H1 (cell line): ENCODE data around the gene ARHGEF19. TPM values are rescaled to one million over a fixed set of nuclear protein-coding genes. Genes with fewer than 3 reads are reported as not detected.

Experiments
- CTCF ChIA-PET: fragments of 300-600 bp; sonication (Branson Sonifier 250); formaldehyde crosslinking; loops from one replicate; lab custom pipeline; 2021; ENCODE audit not compliant: partially characterized antibody; lab: Charles Lee
- POLR2A ChIA-PET: fragments of 300-600 bp; sonication (Branson Sonifier 250); formaldehyde crosslinking; loops from one replicate; lab custom pipeline; 2021; ENCODE audit warnings: inconsistent platforms; ENCODE audit not compliant: partially characterized antibody; lab: Charles Lee
- DNase-seq, 2 experiments: peaks; one replicate each; pipeline versions ENCODE4 v3.0.0 to v3.0.0-alpha.2; 2010 to 2022; ENCODE audit warnings: low spot score in 2 of 2, low read depth in 1 of 2, mixed read lengths in 1 of 2
- FAIRE-seq: peaks from 2 replicates; lab custom pipeline; 2011; peaks lifted over from hg19 to GRCh38; lab: Jason Lieb, UNC
- H2AFZ ChIP-seq: 2 replicates; pipeline ENCODE4 v1.8.1; 2012; ENCODE audit warnings: low read length, inconsistent platforms
- H2AK5ac ChIP-seq: 2 replicates; pipeline ENCODE4 v1.6.1; 2013; ENCODE audit warnings: low read depth, low read length
- H2BK120ac ChIP-seq: replicated peaks from 2 replicates; pipeline ENCODE3; 2013; ENCODE audit warnings: low read depth, low read length, inconsistent platforms
- H2BK12ac ChIP-seq: 2 replicates; pipeline ENCODE4 v1.6.1; 2013; ENCODE audit warnings: low read depth, low read length
- H2BK15ac ChIP-seq: 2 replicates; pipeline ENCODE4 v1.6.1; 2013; ENCODE audit warnings: low read length
- H2BK20ac ChIP-seq: 2 replicates; pipeline ENCODE4 v1.6.1; 2013; ENCODE audit warnings: low read length
- H2BK5ac ChIP-seq: 2 replicates; pipeline ENCODE4 v1.6.1; 2013; ENCODE audit warnings: low read depth, low read length
- H3K14ac ChIP-seq: 2 replicates; pipeline ENCODE4 v1.6.1; 2013; ENCODE audit warnings: inconsistent platforms; ENCODE audit not compliant: insufficient read length
- H3K18ac ChIP-seq: 2 replicates; pipeline ENCODE4 v1.6.1; 2013; ENCODE audit warnings: low read length; ENCODE audit errors: extremely low read depth
- H3K23ac ChIP-seq: 2 replicates; pipeline ENCODE4 v1.6.1; 2013; ENCODE audit warnings: inconsistent platforms; ENCODE audit not compliant: insufficient read length
- H3K23me2 ChIP-seq: 2 replicates; pipeline ENCODE4 v1.6.1; 2013; ENCODE audit warnings: low read depth, low read length
- H3K27ac ChIP-seq: 2 replicates; pipeline ENCODE4 v1.6.1; 2011; ENCODE audit warnings: low read depth, low read length, inconsistent platforms
- H3K27me3 ChIP-seq, 4 experiments: replicated peaks in 1 of 4; 1 replicate in 1 of 4; 2 replicates in 3 of 4; pipeline versions ENCODE4 v1.6.1 to v1.8.1; 2011 to 2013; ENCODE audit warnings: low read length in 3 of 4, mild to moderate bottlenecking in 3 of 4, inconsistent platforms in 2 of 4, mixed read lengths in 2 of 4, moderate library complexity in 1 of 4; ENCODE audit not compliant: control insufficient read depth in 3 of 4, insufficient read depth in 3 of 4; ENCODE audit errors: extremely low read depth in 1 of 4
- H3K36me3 ChIP-seq, 4 experiments: 2 replicates each; pipeline versions ENCODE4 v1.6.1 to v1.8.1; 2011 to 2013; ENCODE audit warnings: mild to moderate bottlenecking in 4 of 4, low read length in 3 of 4, moderate library complexity in 2 of 4, control low read depth in 1 of 4, inconsistent platforms in 1 of 4; ENCODE audit not compliant: insufficient read depth in 4 of 4, control insufficient read depth in 2 of 4
- H3K4ac ChIP-seq: replicated peaks from 2 replicates; pipeline ENCODE3; 2013; ENCODE audit warnings: low read length, low read depth, mixed read lengths, inconsistent platforms; ENCODE audit not compliant: insufficient read length
- H3K4me1 ChIP-seq, 4 experiments: replicated peaks in 1 of 4; 1 replicate in 1 of 4; 2 replicates in 3 of 4; pipeline versions ENCODE4 v1.6.1 to v1.8.1; 2011 to 2013; ENCODE audit warnings: low read length in 3 of 4, inconsistent platforms in 2 of 4, mixed read lengths in 1 of 4; ENCODE audit not compliant: insufficient read depth in 4 of 4, control insufficient read depth in 3 of 4
- H3K4me2 ChIP-seq, 2 experiments: 2 replicates each; pipeline versions ENCODE4 v1.6.1 to v1.8.1; 2011 to 2013; ENCODE audit warnings: low read depth in 2 of 2, low read length in 2 of 2, control low read depth in 1 of 2, inconsistent platforms in 1 of 2, mild to moderate bottlenecking in 1 of 2; ENCODE audit not compliant: insufficient read depth in 1 of 2
- H3K4me3 ChIP-seq, 4 experiments: fragments of 200-600, 300-600 bp in 1 of 4; sonication (generic), shearing (Covaris generic), sonication (Bioruptor Twin) in 1 of 4; 2 replicates each; pipeline versions ENCODE4 v1.5.1 to v1.8.1; 2011 to 2016; ENCODE audit warnings: low read length in 4 of 4, low read depth in 3 of 4, control low read depth in 2 of 4, inconsistent platforms in 2 of 4, mild to moderate bottlenecking in 2 of 4, mixed read lengths in 1 of 4, moderate library complexity in 1 of 4; ENCODE audit not compliant: insufficient read depth in 2 of 4; ENCODE audit errors: extremely low read depth in 1 of 4
- H3K56ac ChIP-seq: replicated peaks from 2 replicates; pipeline ENCODE3; 2013; ENCODE audit warnings: low read depth, mild to moderate bottlenecking, mixed read lengths, low read length, inconsistent platforms; ENCODE audit not compliant: insufficient read length
- H3K79me1 ChIP-seq: 2 replicates; pipeline ENCODE4 v1.6.1; 2013; ENCODE audit warnings: low read depth, low read length, control low read depth
- H3K79me2 ChIP-seq, 2 experiments: 2 replicates each; pipeline versions ENCODE4 v1.6.1 to v1.8.1; 2012 to 2013; ENCODE audit warnings: low read length in 2 of 2, mild to moderate bottlenecking in 2 of 2, inconsistent platforms in 1 of 2; ENCODE audit not compliant: insufficient read depth in 2 of 2, control insufficient read depth in 1 of 2
- H3K9ac ChIP-seq, 4 experiments: replicated peaks in 1 of 4; 1 replicate in 1 of 4; 2 replicates in 3 of 4; pipeline versions ENCODE4 v1.6.1 to v1.8.1; 2011 to 2013; ENCODE audit warnings: low read depth in 3 of 4, low read length in 3 of 4, control low read depth in 2 of 4, mild to moderate bottlenecking in 2 of 4, moderate library complexity in 2 of 4, inconsistent platforms in 1 of 4; ENCODE audit errors: extremely low read depth in 1 of 4
- H3K9me3 ChIP-seq, 2 experiments: 2 replicates each; pipeline versions ENCODE4 v1.6.1 to v1.8.1; 2012 to 2013; ENCODE audit warnings: mild to moderate bottlenecking in 2 of 2, moderate library complexity in 2 of 2, control low read depth in 1 of 2, inconsistent platforms in 1 of 2, low read depth in 1 of 2, low read length in 1 of 2, mixed read lengths in 1 of 2; ENCODE audit not compliant: insufficient read depth in 2 of 2
- H4K20me1 ChIP-seq, 2 experiments: replicated peaks in 1 of 2; 2 replicates each; pipeline versions ENCODE3 to v1.8.1; 2011 to 2013; ENCODE audit warnings: inconsistent platforms in 2 of 2, low read length in 2 of 2, mild to moderate bottlenecking in 1 of 2; ENCODE audit not compliant: insufficient read depth in 2 of 2, control insufficient read depth in 1 of 2
- H4K5ac ChIP-seq: 2 replicates; pipeline ENCODE4 v1.6.1; 2013; ENCODE audit warnings: low read length, low read depth, mixed read lengths, inconsistent platforms; ENCODE audit not compliant: insufficient read length
- H4K8ac ChIP-seq: 2 replicates; pipeline ENCODE4 v1.8.0; 2013; ENCODE audit warnings: mild to moderate bottlenecking, moderate library complexity, low read length, inconsistent platforms; ENCODE audit not compliant: insufficient read depth; ENCODE audit errors: extremely low read depth
- H4K91ac ChIP-seq: replicated peaks from 2 replicates; pipeline ENCODE3; 2013; ENCODE audit warnings: low read length, mixed read lengths, inconsistent platforms; ENCODE audit not compliant: insufficient read length
- ASH2L ChIP-seq: fragments of 200-600, 300-600 bp; sonication (generic); IDR thresholded peaks from one replicate; pipeline ENCODE4 v1.7.1; 2017; ENCODE audit warnings: low read length
- CREB1 ChIP-seq: IDR thresholded peaks from 2 replicates; pipeline ENCODE4 v1.6.1; 2012; ENCODE audit warnings: inconsistent platforms
- GABPA ChIP-seq: IDR thresholded peaks from 2 replicates; pipeline ENCODE4 v1.6.1; 2011; ENCODE audit warnings: mild to moderate bottlenecking, low read length, moderate library complexity, borderline replicate concordance; ENCODE audit not compliant: insufficient read depth
- NRF1 ChIP-seq: IDR thresholded peaks from 2 replicates; pipeline ENCODE4 v1.6.1; 2011; ENCODE audit warnings: mild to moderate bottlenecking, low read depth, low read length, improper control_type of control experiment
- POLR2A ChIP-seq, 2 experiments: IDR thresholded peaks; 1 replicate in 1 of 2; 2 replicates in 1 of 2; pipeline ENCODE4 v1.6.1; 2011; ENCODE audit warnings: low read depth in 2 of 2, low read length in 2 of 2, mild to moderate bottlenecking in 2 of 2; ENCODE audit errors: control extremely low read depth in 1 of 2
- POU5F1 ChIP-seq: IDR thresholded peaks from 2 replicates; pipeline ENCODE4 v1.6.1; 2011; ENCODE audit warnings: low read depth, mild to moderate bottlenecking, low read length, moderate library complexity
- RBBP5 ChIP-seq: IDR thresholded peaks from 2 replicates; pipeline ENCODE4 v1.7.1; 2012; ENCODE audit warnings: low read depth, mild to moderate bottlenecking, inconsistent platforms, low read length, moderate library complexity, borderline replicate concordance
- SP1 ChIP-seq: IDR thresholded peaks from 2 replicates; pipeline ENCODE4 v1.6.1; 2011; ENCODE audit warnings: low read depth, low read length
- SP2 ChIP-seq: IDR thresholded peaks from 2 replicates; pipeline ENCODE4 v1.6.1; 2012; ENCODE audit warnings: mild to moderate bottlenecking, low read length, inconsistent platforms
- YY1 ChIP-seq: IDR thresholded peaks from 2 replicates; pipeline ENCODE4 v1.6.1; 2011; ENCODE audit warnings: low read depth, mild to moderate bottlenecking, low read length
- WGBS, 2 experiments: shearing (Covaris generic) in 1 of 2; methylation state at CpG; one replicate each; pipeline versions ENCODE4 v1.1.6 to v1.1.7; 2013 to 2015; ENCODE audit warnings: low lambda C conversion rate in 2 of 2, mixed read lengths in 2 of 2, inconsistent platforms in 1 of 2, low coverage in 1 of 2, missing lambda C conversion rate in 1 of 2; ENCODE audit not compliant: insufficient replicate concordance in 2 of 2, insufficient coverage in 1 of 2, insufficient read length in 1 of 2; ENCODE audit errors: extremely low coverage in 1 of 2, missing lambda C conversion rate in 1 of 2; 5-methylcytosine and 5-hydroxymethylcytosine counted together
- polyA plus RNA-seq, 7 experiments: library from polyadenylated mRNA; depleted of rRNA in 3 of 7; stranded (reverse) in 5 of 7; unstranded in 2 of 7; fragments of >200 nt in 5 of 7; fragments of 200-250 nt in 2 of 7; gene quantifications; 1 replicate in 5 of 7; 2 replicates in 1 of 7; 4 replicates in 1 of 7; pipeline versions ENCODE4 v1.2.1 to v1.2.3, GENCODE V29; 2011 to 2013; ENCODE audit warnings: missing spikeins in 2 of 7, mixed read lengths in 2 of 7
- total RNA-seq: library from RNA; stranded (reverse); fragmentation: NEBNext Ultra II Directional; extraction: Animal tissue kit (Norgen Biotek cat#: 25700); gene quantifications from 2 replicates; pipeline ENCODE4 v1.2.1, GENCODE V29; 2021
- TF ChIP-seq, protein P1 (sequence below): IDR thresholded peaks from 2 replicates; pipeline ENCODE4 v1.6.1; 2012; ENCODE audit warnings: inconsistent platforms
- TF ChIP-seq, protein P2 (sequence below): IDR thresholded peaks from 2 replicates; pipeline ENCODE4 v1.6.1; 2011; ENCODE audit warnings: low read length, improper control_type of control experiment

Gene ARHGEF19
- total and polyA plus RNA-seq, 2 of the 8 experiments (the other 6 are each of a cell fraction or from before 2014, with no cell fraction given) = 47.5 to 56.4 TPM

DNA sequence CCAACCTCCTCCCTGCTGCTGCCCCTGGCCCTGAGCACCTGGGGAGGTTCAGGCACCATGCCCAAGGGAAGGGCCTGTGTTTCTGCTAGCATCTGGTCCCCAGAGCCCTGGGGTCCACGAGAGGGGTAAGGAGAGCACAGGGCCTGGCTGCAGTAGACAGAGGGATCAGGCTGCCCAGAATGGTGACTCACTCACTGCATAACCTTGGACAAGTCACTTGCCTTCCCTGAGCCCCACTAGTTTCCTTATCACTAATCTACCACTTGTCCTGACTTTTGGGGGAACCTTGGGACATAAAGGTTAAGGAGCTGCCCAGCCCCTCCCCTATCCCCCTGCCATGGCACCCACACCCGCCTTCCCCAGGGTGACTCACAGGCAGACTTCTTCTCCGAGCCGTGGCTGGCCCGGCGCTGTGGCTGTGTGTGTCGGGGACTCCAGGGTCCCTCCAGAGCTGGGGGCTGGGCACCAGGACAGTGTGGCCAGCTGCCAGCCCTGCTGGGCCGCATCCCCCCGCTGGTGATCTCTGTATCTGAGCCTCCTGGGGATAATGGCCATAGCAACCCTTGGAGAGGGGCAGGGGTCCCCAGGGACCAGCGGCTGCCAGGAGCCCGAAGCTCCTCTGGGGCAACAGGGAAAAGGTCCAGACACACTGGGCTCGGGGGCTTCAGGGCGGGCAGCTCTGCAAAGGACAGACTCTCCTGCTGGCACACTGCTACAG, 4.0 kb downstream of the ARHGEF19 start:
- FAIRE-seq (no peak), DNase-seq (no peak)
- no peak overlapping the region for H3K4ac ChIP-seq
- peak overlapping the region; percentile 32; the same call in 1 of the 2 replicates for H2BK5ac ChIP-seq
- H3K27ac ChIP-seq = no peak overlapping the region
- H3K36me3 ChIP-seq = peaks cover 5 to 11% (median 9%) of the 10 kb centered on the region in 4 experiments; a peak in 6 of 8 replicates
- H4K5ac ChIP-seq = no peak overlapping the region
- peak overlapping the region; percentile 81; the same call in 1 of the 2 replicates for H2BK15ac ChIP-seq
- no peak overlapping the region for H3K56ac ChIP-seq
- no peak overlapping the region for H4K91ac ChIP-seq
- H3K9me3 ChIP-seq = no peaks in the 10 kb centered on the region
- CTCF ChIA-PET = interaction anchor here (0.9 to 2.1 kb wide), 4 partner anchors 8 to 126 kb away, joined by 3 to 7 read pairs (median 6); no protein-coding TSS in a partner anchor
- no peak overlapping the region for H2AFZ ChIP-seq
- H3K79me1 ChIP-seq = peaks cover 11% of the 10 kb centered on the region
- no peak overlapping the region for H3K9ac ChIP-seq
- peak overlapping the region; percentile 75; the same call in 1 of the 2 replicates for H2BK12ac ChIP-seq
- peaks cover 17% of the 10 kb centered on the region for H3K23me2 ChIP-seq
- peaks cover 2 to 4% of the 10 kb centered on the region in 2 experiments for H4K20me1 ChIP-seq
- no peak overlapping the region for H2BK120ac ChIP-seq
- H4K8ac ChIP-seq = peak overlapping the region; percentile 82; the same call in 1 of the 2 replicates
- peaks cover 5 to 33% of the 10 kb centered on the region in 2 experiments; a peak in 3 of 4 replicates for H3K79me2 ChIP-seq
- H3K14ac ChIP-seq = no peak overlapping the region
- H3K27me3 ChIP-seq = no peaks in the 10 kb centered on the region
- POLR2A ChIA-PET = interaction anchor here (0.8 to 1.8 kb wide), 6 partner anchors 9 to 232 kb away, joined by 3 to 5 read pairs (median 4); partner anchors contain the start of gene NECAP2
- no peak overlapping the region for H2BK20ac ChIP-seq
- no peak overlapping the region for H3K23ac ChIP-seq
- peaks cover 9 to 46% (median 29%) of the 10 kb centered on the region in 4 experiments for H3K4me1 ChIP-seq
- no peak overlapping the region for H2AK5ac ChIP-seq
- peak overlapping the region in 1 of 2 experiments; percentile 91; a peak in 2 of 4 replicates for H3K4me2 ChIP-seq
- H3K4me3 ChIP-seq = no peak overlapping the region
- H3K18ac ChIP-seq = no peak overlapping the region
- WGBS, 2 experiments = 92% methylated on average over 10 of the region's 13 CpGs; no CpG with 5 or more reads in 1 of the 2 experiments
- no peak for TF ChIP-seq POLR2A (IDR thresholded peaks at IDR 0.05; ENCODE audit: control extremely low read depth in 1 of 2, low read depth in 2 of 2, low read length in 2 of 2)
- TF ChIP-seq ASH2L = no peak
- no peak for TF ChIP-seq POU5F1
- no peak for TF ChIP-seq SP2
- TF ChIP-seq YY1 = no peak
- no peak for TF ChIP-seq GABPA
- TF ChIP-seq, protein P1, sequence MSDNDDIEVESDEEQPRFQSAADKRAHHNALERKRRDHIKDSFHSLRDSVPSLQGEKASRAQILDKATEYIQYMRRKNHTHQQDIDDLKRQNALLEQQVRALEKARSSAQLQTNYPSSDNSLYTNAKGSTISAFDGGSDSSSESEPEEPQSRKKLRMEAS = no peak
- no peak for TF ChIP-seq CREB1
- TF ChIP-seq, protein P2, sequence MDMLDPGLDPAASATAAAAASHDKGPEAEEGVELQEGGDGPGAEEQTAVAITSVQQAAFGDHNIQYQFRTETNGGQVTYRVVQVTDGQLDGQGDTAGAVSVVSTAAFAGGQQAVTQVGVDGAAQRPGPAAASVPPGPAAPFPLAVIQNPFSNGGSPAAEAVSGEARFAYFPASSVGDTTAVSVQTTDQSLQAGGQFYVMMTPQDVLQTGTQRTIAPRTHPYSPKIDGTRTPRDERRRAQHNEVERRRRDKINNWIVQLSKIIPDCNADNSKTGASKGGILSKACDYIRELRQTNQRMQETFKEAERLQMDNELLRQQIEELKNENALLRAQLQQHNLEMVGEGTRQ = no peak
- no peak for TF ChIP-seq SP1
- TF ChIP-seq RBBP5 = no peak
- TF ChIP-seq NRF1 = no peak
